ENCODE measurements around the gene PSMD1.

Gene PSMD1

GRCh38 chr2:231009236-231009919 is 47.3 kb upstream of the PSMD1 start:
- peaks cover 4% of the 10 kb centered on the region for H3K9me3 ChIP-seq (ENCODE audit: insufficient read depth, low read length, severe bottlenecking)
- TF ChIP-seq CTCF (IDR thresholded peaks at IDR 0.05; ENCODE audit: borderline replicate concordance, extremely low read depth, low read length, poor library complexity, severe bottlenecking) (no peak), EZH2 (IDR thresholded peaks at IDR 0.05; ENCODE audit: borderline replicate concordance, low read depth, low read length, severe bottlenecking) (no peak)
- DNase-seq: no peak
- H3K4me2 ChIP-seq (ENCODE audit: insufficient read depth, low read length): no peak overlapping the region
- no peak overlapping the region for H3K27ac ChIP-seq (ENCODE audit: low read length)
- ATAC-seq (ENCODE audit: insufficient read depth, low read depth): no peak
- no peak overlapping the region for H3K4me3 ChIP-seq (ENCODE audit: low read depth in 1 of 2, low read length in 2 of 2)
- H3K27me3 ChIP-seq (ENCODE audit: insufficient read depth, low read length, poor library complexity): peaks cover 24% of the 10 kb centered on the region
- no peaks in the 10 kb centered on the region for H3K79me2 ChIP-seq (ENCODE audit: insufficient read depth, low read length)
- no peaks in the 10 kb centered on the region for H4K20me1 ChIP-seq (ENCODE audit: insufficient read depth, low read length)
- H3K36me3 ChIP-seq (ENCODE audit: insufficient read depth, low read length): no peaks in the 10 kb centered on the region
- no peaks in the 10 kb centered on the region for H3K4me1 ChIP-seq (ENCODE audit: insufficient read depth, low read length)
- no peak overlapping the region for H3K9ac ChIP-seq (ENCODE audit: low read depth, low read length)
- H2AFZ ChIP-seq (ENCODE audit: low read depth, low read length): no peak overlapping the region

GRCh38 chr2:231010201-231010730 is 46.4 kb upstream of the PSMD1 start:
- peaks cover 3% of the 10 kb centered on the region for H3K9me3 ChIP-seq (ENCODE audit: insufficient read depth, low read length, severe bottlenecking)

GRCh38 chr2:231011526-231011925 is 45.1 kb upstream of the PSMD1 start:
- TF ChIP-seq EZH2 (IDR thresholded peaks at IDR 0.05; ENCODE audit: borderline replicate concordance, low read depth, low read length, severe bottlenecking): no peak
- no peak for TF ChIP-seq CTCF (IDR thresholded peaks at IDR 0.05; ENCODE audit: borderline replicate concordance, extremely low read depth, low read length, poor library complexity, severe bottlenecking)

More at GRCh38 chr2:231010201-231010730, 46.4 kb upstream of the PSMD1 start:
- H2AFZ ChIP-seq (ENCODE audit: low read depth, low read length): no peak overlapping the region
- TF ChIP-seq EZH2 (IDR thresholded peaks at IDR 0.05; ENCODE audit: borderline replicate concordance, low read depth, low read length, severe bottlenecking): no peak
- TF ChIP-seq CTCF (IDR thresholded peaks at IDR 0.05; ENCODE audit: borderline replicate concordance, extremely low read depth, low read length, poor library complexity, severe bottlenecking): no peak
- DNase-seq: no peak
- no peaks in the 10 kb centered on the region for H3K4me1 ChIP-seq (ENCODE audit: insufficient read depth, low read length)
- ATAC-seq (ENCODE audit: insufficient read depth, low read depth): no peak
- H3K36me3 ChIP-seq (ENCODE audit: insufficient read depth, low read length): no peaks in the 10 kb centered on the region
- no peak overlapping the region for H3K27ac ChIP-seq (ENCODE audit: low read length)
- no peak overlapping the region for H3K9ac ChIP-seq (ENCODE audit: low read depth, low read length)
- no peak overlapping the region for H3K4me3 ChIP-seq (ENCODE audit: low read depth in 1 of 2, low read length in 2 of 2)
- H4K20me1 ChIP-seq (ENCODE audit: insufficient read depth, low read length): no peaks in the 10 kb centered on the region
- H3K79me2 ChIP-seq (ENCODE audit: insufficient read depth, low read length): no peaks in the 10 kb centered on the region
- peaks cover 31% of the 10 kb centered on the region for H3K27me3 ChIP-seq (ENCODE audit: insufficient read depth, low read length, poor library complexity)
- no peak overlapping the region for H3K4me2 ChIP-seq (ENCODE audit: insufficient read depth, low read length)

More at GRCh38 chr2:231011526-231011925, 45.1 kb upstream of the PSMD1 start:
- Histone ChIP-seq H2AFZ (ENCODE audit: low read depth, low read length) (no peak overlapping the region), H3K79me2 (ENCODE audit: insufficient read depth, low read length) (no peaks in the 10 kb centered on the region), H3K4me3 (ENCODE audit: low read depth in 1 of 2, low read length in 2 of 2) (no peak overlapping the region), H3K9ac (ENCODE audit: low read depth, low read length) (no peak overlapping the region), H3K27me3 (ENCODE audit: insufficient read depth, low read length, poor library complexity) (peaks cover 33% of the 10 kb centered on the region), H3K4me2 (ENCODE audit: insufficient read depth, low read length) (no peak overlapping the region), H3K4me1 (ENCODE audit: insufficient read depth, low read length) (no peaks in the 10 kb centered on the region), H4K20me1 (ENCODE audit: insufficient read depth, low read length) (no peaks in the 10 kb centered on the region), H3K36me3 (ENCODE audit: insufficient read depth, low read length) (no peaks in the 10 kb centered on the region), H3K27ac (ENCODE audit: low read length) (no peak overlapping the region), H3K9me3 (ENCODE audit: insufficient read depth, low read length, severe bottlenecking) (no peaks in the 10 kb centered on the region)
- DNase-seq: no peak
- ATAC-seq (ENCODE audit: insufficient read depth, low read depth): no peak

Data from DND-41 (cell line).